HCT116 (cell line): Measurements from ENCODE around the gene PLAGL1. TPM values are rescaled to one million over a fixed set of nuclear protein-coding genes. Genes with fewer than 3 reads are reported as not detected.

ENCODE experiments used
- ATAC-seq: fragments of 200-7000 bp; cut with Tn5 transposase; 2 replicates; pipeline ENCODE4 v1.9.1; 2020; ENCODE audit warnings: mild to moderate bottlenecking, moderate library complexity
- BruUV-seq: library from RNA; stranded (reverse); fragments of 400-500 nt; replicated peaks from 2 replicates; lab custom pipeline; 2021; lab: Mats Ljungman, UMichigan
- CTCF ChIA-PET: fragments of 300-600 bp; sonication (Branson Sonifier 250); formaldehyde crosslinking; loops from one replicate; lab custom pipeline; 2021; ENCODE audit warnings: antibody characterized with exemption; lab: Charles Lee
- POLR2A ChIA-PET: fragments of 300-600, 350-600 bp; sonication (Branson Sonifier 250); formaldehyde crosslinking; loops from one replicate; lab custom pipeline; 2021; ENCODE audit warnings: antibody characterized with exemption; lab: Charles Lee
- RAD21 ChIA-PET, 2 experiments: fragments of 300-600 bp; sonication (Branson Sonifier 250); formaldehyde crosslinking; loops; one replicate each; lab custom pipeline; 2023; ENCODE audit warnings: low total read pairs in 2 of 2; ENCODE audit not compliant: uncharacterized antibody in 2 of 2, unreplicated experiment in 2 of 2, low non-redundant PET in 1 of 2; lab: Charles Lee
- DNase-seq: peaks from one replicate; pipeline ENCODE4 v3.0.0-alpha.2; 2010; ENCODE audit warnings: low read depth, low spot score
- H2AFZ ChIP-seq: fragments of 200-600 bp; shearing (Covaris generic), sonication (generic); 2 replicates; pipeline ENCODE4 v1.6.1; 2017; ENCODE audit warnings: low read depth, mixed run types, mixed read lengths, antibody characterized with exemption, low read length; ENCODE audit not compliant: poor library complexity, severe bottlenecking
- H3K27ac ChIP-seq: 2 replicates; pipeline ENCODE4 v1.5.1; 2012; ENCODE audit warnings: low read depth, low read length
- H3K27me3 ChIP-seq: fragments of 200-600 bp; sonication (generic); 2 replicates; pipeline ENCODE4 v1.6.1; 2016; ENCODE audit warnings: mixed run types, low read length, mixed read lengths; ENCODE audit not compliant: insufficient read depth
- H3K36me3 ChIP-seq, 2 experiments: fragments of 200-500 bp in 1 of 2; fragments of 200-600 bp in 1 of 2; sonication (Bioruptor generic) in 1 of 2; sonication (generic) in 1 of 2; 2 replicates each; pipeline versions ENCODE4 v1.5.1 to v1.6.1; 2014 to 2016; ENCODE audit warnings: low read length in 2 of 2, inconsistent platforms in 1 of 2, mixed read lengths in 1 of 2, mixed run types in 1 of 2; ENCODE audit not compliant: insufficient read depth in 2 of 2, control insufficient read depth in 1 of 2
- H3K4me1 ChIP-seq, 2 experiments: fragments of 200-600 bp in 1 of 2; sonication (generic) in 1 of 2; 2 replicates each; pipeline versions ENCODE4 v1.5.1 to v1.6.1; 2012 to 2017; ENCODE audit warnings: low read length in 2 of 2, inconsistent platforms in 1 of 2, mild to moderate bottlenecking in 1 of 2, mixed read lengths in 1 of 2, mixed run types in 1 of 2, moderate library complexity in 1 of 2; ENCODE audit not compliant: insufficient read depth in 2 of 2, control insufficient read depth in 1 of 2
- H3K4me2 ChIP-seq: fragments of 200-600 bp; sonication (generic); 2 replicates; pipeline ENCODE4 v1.6.1; 2017; ENCODE audit warnings: mixed run types, low read length, mixed read lengths
- H3K4me3 ChIP-seq, 2 experiments: fragments of 200-600 bp in 1 of 2; sonication (generic) in 1 of 2; replicated peaks in 1 of 2; 2 replicates each; pipeline ENCODE4 v1.5.1; 2011 to 2016; ENCODE audit warnings: low read length in 2 of 2, control low read depth in 1 of 2, low read depth in 1 of 2, mild to moderate bottlenecking in 1 of 2, mixed read lengths in 1 of 2, mixed run types in 1 of 2
- H3K79me2 ChIP-seq: fragments of 200-600 bp; sonication (generic); 2 replicates; pipeline ENCODE4 v1.6.1; 2017; ENCODE audit warnings: mild to moderate bottlenecking, mixed run types, low read length, moderate library complexity, mixed read lengths; ENCODE audit not compliant: insufficient read depth
- H3K9ac ChIP-seq: fragments of 200-600 bp; sonication (generic); 2 replicates; pipeline ENCODE4 v1.6.1; 2016; ENCODE audit warnings: low read length, mixed read lengths
- H3K9me2 ChIP-seq: fragments of 200-600 bp; sonication (generic), shearing (Covaris generic); 2 replicates; pipeline ENCODE4 v1.6.1; 2017; ENCODE audit warnings: mixed run types, mild to moderate bottlenecking, moderate library complexity; ENCODE audit not compliant: insufficient read depth
- H3K9me3 ChIP-seq, 2 experiments: fragments of 200-500 bp in 1 of 2; fragments of 200-600 bp in 1 of 2; sonication (Bioruptor generic) in 1 of 2; sonication (generic) in 1 of 2; 2 replicates each; pipeline ENCODE4 v1.6.1; 2014 to 2017; ENCODE audit warnings: low read length in 2 of 2, mixed read lengths in 2 of 2, inconsistent platforms in 1 of 2, low read depth in 1 of 2, mild to moderate bottlenecking in 1 of 2, mixed run types in 1 of 2, moderate library complexity in 1 of 2; ENCODE audit not compliant: control insufficient read depth in 1 of 2, insufficient read depth in 1 of 2
- H4K20me1 ChIP-seq: fragments of 200-600 bp; sonication (generic), shearing (Covaris generic); 2 replicates; pipeline ENCODE4 v1.6.1; 2017; ENCODE audit warnings: mixed run types, mild to moderate bottlenecking, moderate library complexity; ENCODE audit not compliant: insufficient read depth
- CTCF ChIP-seq, 3 experiments: fragments of 200-600 bp in 1 of 3; sonication (generic) in 1 of 3; IDR thresholded peaks in 2 of 3; conservative IDR thresholded peaks in 1 of 3; 2 replicates each; pipeline ENCODE4 v1.5.1; 2012 to 2017; ENCODE audit warnings: low read depth in 2 of 3, low read length in 2 of 3, antibody characterized with exemption in 1 of 3, borderline replicate concordance in 1 of 3, control low read depth in 1 of 3, mild to moderate bottlenecking in 1 of 3, mixed read lengths in 1 of 3, mixed run types in 1 of 3, moderate library complexity in 1 of 3; ENCODE audit not compliant: insufficient read depth in 1 of 3
- EGR1 ChIP-seq: IDR thresholded peaks from 2 replicates; pipeline ENCODE4 v1.6.1; 2012; ENCODE audit warnings: low read depth
- EZH2 ChIP-seq: fragments of 200-600 bp; sonication (generic); IDR thresholded peaks from 2 replicates; pipeline ENCODE4 v1.6.1; 2017; ENCODE audit warnings: antibody characterized with exemption, mixed run types
- EZH2phosphoT487 ChIP-seq: fragments of 200-600 bp; IDR thresholded peaks from 2 replicates; pipeline ENCODE4 v1.6.1; 2018; ENCODE audit warnings: antibody characterized with exemption, borderline replicate concordance
- FOSL1 ChIP-seq: IDR thresholded peaks from 2 replicates; pipeline ENCODE4 v1.6.1; 2012; ENCODE audit warnings: low read depth
- POLR2A ChIP-seq: IDR thresholded peaks from 2 replicates; pipeline ENCODE4 v1.7.0; 2011; ENCODE audit warnings: borderline replicate concordance; ENCODE audit not compliant: insufficient read depth, insufficient read length; ENCODE audit errors: extremely low read depth
- RAD21 ChIP-seq: IDR thresholded peaks from 2 replicates; pipeline ENCODE4 v1.6.1; 2012; ENCODE audit warnings: low read depth, mild to moderate bottlenecking
- SIN3A ChIP-seq: IDR thresholded peaks from 2 replicates; pipeline ENCODE4 v1.6.1; 2012; ENCODE audit warnings: low read depth
- SP1 ChIP-seq: IDR thresholded peaks from 2 replicates; pipeline ENCODE4 v1.6.1; 2012; ENCODE audit warnings: low read depth
- SRF ChIP-seq: IDR thresholded peaks from 2 replicates; pipeline ENCODE4 v1.6.1; 2012; ENCODE audit warnings: low read depth
- ZFX ChIP-seq: fragments of 450-650 bp; IDR thresholded peaks from 2 replicates; pipeline ENCODE4 v1.6.1; 2017
- intact Hi-C: fragments of 100-400 bp; cut with micrococcal nuclease; formaldehyde crosslinking; loops from 2 replicates; pipeline ENCODE4 v1.10.0; 2022
- total RNA-seq: library from RNA; stranded (reverse); gene quantifications from one replicate; pipeline ENCODE4 v1.2.1, GENCODE V29; 2021; ENCODE audit not compliant: unreplicated experiment
- TF ChIP-seq, protein P1 (sequence below): IDR thresholded peaks from 2 replicates; pipeline ENCODE4 v1.6.1; 2012
- TF ChIP-seq, protein P2 (sequence below): IDR thresholded peaks from 2 replicates; pipeline ENCODE4 v1.6.1; 2011; ENCODE audit warnings: mild to moderate bottlenecking, low read length, moderate library complexity; ENCODE audit not compliant: insufficient replicate concordance; ENCODE audit errors: extremely low read depth

Gene PLAGL1
- total RNA-seq, 1 experiment from 2014 or later: 35.6 TPM

- no peak overlapping the region for H3K4me2 ChIP-seq
These were observed 34.7 kb downstream of the PLAGL1 start for GRCh38 chr6:143973097-143973966.

More at GRCh38 chr6:143973097-143973966, 34.7 kb downstream of the PLAGL1 start:
- H3K27ac ChIP-seq: no peak overlapping the region
- ChIA-PET CTCF (no interaction called here), POLR2A (no interaction called here), RAD21 (no interaction called here)
- DNase-seq (no peak), ATAC-seq (no peak)
- H3K9ac ChIP-seq: no peak overlapping the region
- H3K4me3 ChIP-seq: no peak overlapping the region
- no TSS peak for BruUV-seq
- no peak overlapping the region for H2AFZ ChIP-seq
- no peaks in the 10 kb centered on the region for H3K27me3 ChIP-seq
- no peaks in the 10 kb centered on the region for H3K79me2 ChIP-seq
- no peaks in the 10 kb centered on the region for H3K9me3 ChIP-seq
- no peak for TF ChIP-seq EZH2
- TF ChIP-seq FOSL1: no peak
- TF ChIP-seq CTCF (IDR thresholded peaks at IDR 0.05 in 2 of 3, conservative IDR thresholded peaks at IDR 0.05 in 1 of 3; ENCODE audit: borderline replicate concordance in 1 of 3, insufficient read depth in 1 of 3, low read depth in 2 of 3, low read length in 2 of 3): no peak
- TF ChIP-seq EGR1: no peak
- TF ChIP-seq, protein P1, sequence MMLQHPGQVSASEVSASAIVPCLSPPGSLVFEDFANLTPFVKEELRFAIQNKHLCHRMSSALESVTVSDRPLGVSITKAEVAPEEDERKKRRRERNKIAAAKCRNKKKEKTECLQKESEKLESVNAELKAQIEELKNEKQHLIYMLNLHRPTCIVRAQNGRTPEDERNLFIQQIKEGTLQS: no peak
- TF ChIP-seq ZFX: no peak
- no peak for TF ChIP-seq SRF
- TF ChIP-seq RAD21: no peak
- TF ChIP-seq POLR2A: no peak
- TF ChIP-seq, protein P2, sequence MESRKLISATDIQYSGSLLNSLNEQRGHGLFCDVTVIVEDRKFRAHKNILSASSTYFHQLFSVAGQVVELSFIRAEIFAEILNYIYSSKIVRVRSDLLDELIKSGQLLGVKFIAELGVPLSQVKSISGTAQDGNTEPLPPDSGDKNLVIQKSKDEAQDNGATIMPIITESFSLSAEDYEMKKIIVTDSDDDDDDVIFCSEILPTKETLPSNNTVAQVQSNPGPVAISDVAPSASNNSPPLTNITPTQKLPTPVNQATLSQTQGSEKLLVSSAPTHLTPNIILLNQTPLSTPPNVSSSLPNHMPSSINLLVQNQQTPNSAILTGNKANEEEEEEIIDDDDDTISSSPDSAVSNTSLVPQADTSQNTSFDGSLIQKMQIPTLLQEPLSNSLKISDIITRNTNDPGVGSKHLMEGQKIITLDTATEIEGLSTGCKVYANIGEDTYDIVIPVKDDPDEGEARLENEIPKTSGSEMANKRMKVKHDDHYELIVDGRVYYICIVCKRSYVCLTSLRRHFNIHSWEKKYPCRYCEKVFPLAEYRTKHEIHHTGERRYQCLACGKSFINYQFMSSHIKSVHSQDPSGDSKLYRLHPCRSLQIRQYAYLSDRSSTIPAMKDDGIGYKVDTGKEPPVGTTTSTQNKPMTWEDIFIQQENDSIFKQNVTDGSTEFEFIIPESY: no peak
- TF ChIP-seq SP1: no peak
- no peak for TF ChIP-seq SIN3A
- no peak for TF ChIP-seq EZH2phosphoT487
- no peaks in the 10 kb centered on the region for H4K20me1 ChIP-seq
- H3K36me3 ChIP-seq: no peaks in the 10 kb centered on the region
- intact Hi-C loops: no loop called here
- H3K4me1 ChIP-seq: no peaks in the 10 kb centered on the region
- H3K9me2 ChIP-seq: no peaks in the 10 kb centered on the region
